Neural progenitor cell (in vitro differentiated cells): ENCODE measurements around the gene STK39.

Experiments used
- EZH2 ChIP-seq: fragments of 200-600 bp; sonication (generic); IDR thresholded peaks from 2 replicates; pipeline ENCODE4 v1.6.1; 2017; ENCODE audit warnings: antibody characterized with exemption, mild to moderate bottlenecking, moderate library complexity
- EZH2phosphoT487 ChIP-seq: fragments of 200-600 bp; sonication (generic); IDR thresholded peaks from 2 replicates; pipeline ENCODE4 v1.6.1; 2017; ENCODE audit warnings: antibody characterized with exemption
- TF ChIP-seq, protein P1 (sequence below): fragments of 200-600 bp; sonication (generic); IDR thresholded peaks from 2 replicates; pipeline ENCODE4 v1.5.1; 2017; ENCODE audit warnings: antibody characterized with exemption, mild to moderate bottlenecking

DNA sequence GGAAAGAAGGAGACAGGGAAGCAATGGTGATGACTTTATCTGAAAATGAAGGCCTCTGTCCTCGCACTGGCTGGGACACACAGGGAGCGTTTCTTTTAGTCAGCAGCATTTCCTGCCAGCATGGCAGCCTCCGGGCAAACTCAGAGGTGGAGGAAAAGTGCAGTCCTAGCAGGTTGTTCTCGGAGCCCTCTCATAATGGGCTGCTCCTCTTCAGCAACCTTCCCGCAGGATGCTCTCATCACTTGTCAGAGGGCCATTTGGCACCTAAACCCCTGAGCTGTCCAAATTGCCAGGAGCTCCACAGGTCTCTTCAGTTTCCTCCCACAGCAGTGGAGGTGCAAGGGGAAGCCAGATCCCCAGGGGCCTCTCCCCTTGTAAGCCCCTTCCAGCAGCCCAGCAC lies 6.2 kb downstream of the STK39 start:
- TF ChIP-seq, protein P1, sequence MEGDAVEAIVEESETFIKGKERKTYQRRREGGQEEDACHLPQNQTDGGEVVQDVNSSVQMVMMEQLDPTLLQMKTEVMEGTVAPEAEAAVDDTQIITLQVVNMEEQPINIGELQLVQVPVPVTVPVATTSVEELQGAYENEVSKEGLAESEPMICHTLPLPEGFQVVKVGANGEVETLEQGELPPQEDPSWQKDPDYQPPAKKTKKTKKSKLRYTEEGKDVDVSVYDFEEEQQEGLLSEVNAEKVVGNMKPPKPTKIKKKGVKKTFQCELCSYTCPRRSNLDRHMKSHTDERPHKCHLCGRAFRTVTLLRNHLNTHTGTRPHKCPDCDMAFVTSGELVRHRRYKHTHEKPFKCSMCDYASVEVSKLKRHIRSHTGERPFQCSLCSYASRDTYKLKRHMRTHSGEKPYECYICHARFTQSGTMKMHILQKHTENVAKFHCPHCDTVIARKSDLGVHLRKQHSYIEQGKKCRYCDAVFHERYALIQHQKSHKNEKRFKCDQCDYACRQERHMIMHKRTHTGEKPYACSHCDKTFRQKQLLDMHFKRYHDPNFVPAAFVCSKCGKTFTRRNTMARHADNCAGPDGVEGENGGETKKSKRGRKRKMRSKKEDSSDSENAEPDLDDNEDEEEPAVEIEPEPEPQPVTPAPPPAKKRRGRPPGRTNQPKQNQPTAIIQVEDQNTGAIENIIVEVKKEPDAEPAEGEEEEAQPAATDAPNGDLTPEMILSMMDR: no peak
- no peak for TF ChIP-seq EZH2
- TF ChIP-seq EZH2phosphoT487: no peak
